HG03103 (cell line): ENCODE measurements around the gene SHPK.
"Not testable (repeated sequence)": the region's sequence is repeated elsewhere in the genome, so short reads cannot be mapped to it uniquely, and the experiment has no call there.

Experiments
- ATAC-seq: cut with Tn5 transposase; IDR thresholded peaks from one replicate; pipeline ENCODE4 v1.9.1; 2021; ENCODE audit warnings: low read depth; ENCODE audit not compliant: unreplicated experiment

Gene SHPK

GRCh38 chr17:3592216-3592860 lies 43.7 kb downstream of the SHPK start:
- no peak for ATAC-seq

- no peak for ATAC-seq
These were observed 45.3 kb downstream of the SHPK start for GRCh38 chr17:3590768-3591167.

DNA sequence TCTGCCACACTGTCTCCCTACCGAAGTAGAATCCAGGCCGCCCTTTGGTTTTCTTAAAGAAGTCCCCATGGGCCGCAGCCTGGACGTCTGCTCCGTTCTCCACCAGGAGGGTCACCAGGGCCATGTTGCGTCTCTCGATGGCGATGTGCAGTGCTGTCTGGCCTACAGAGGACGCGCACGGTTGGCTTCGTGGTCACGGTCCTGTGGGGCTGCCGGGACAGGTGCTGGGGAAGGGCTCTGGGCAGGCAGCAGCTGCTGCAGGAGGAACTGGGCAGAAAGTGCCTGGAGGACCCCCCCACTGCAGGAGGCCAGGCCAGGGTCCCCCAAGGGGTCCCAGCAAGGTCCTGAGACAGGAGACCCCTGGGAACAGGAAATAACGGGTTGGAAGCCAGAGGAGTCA lies 45.8 kb downstream of the SHPK start:
- ATAC-seq: no peak

DNA sequence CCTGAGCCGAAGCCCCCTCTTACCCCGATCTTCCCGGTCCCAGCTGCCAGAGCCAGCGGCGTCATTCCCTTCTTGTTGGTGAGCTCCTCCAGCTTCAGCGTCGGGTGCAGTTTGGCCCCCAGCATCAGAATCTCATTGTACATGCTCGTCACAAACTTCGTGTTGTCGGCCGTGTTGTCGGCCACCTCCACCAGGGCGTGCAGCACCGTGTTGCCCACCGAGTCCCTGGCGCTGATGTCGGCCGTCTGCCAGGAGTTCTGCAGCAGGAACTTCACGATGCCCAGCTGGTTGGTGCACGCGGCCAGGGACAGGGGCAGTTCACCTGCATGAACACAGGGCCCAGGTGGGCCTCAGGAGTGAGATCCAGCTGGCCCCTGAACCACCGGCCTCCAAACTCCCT lies 46.3 kb downstream of the SHPK start:
- no peak for ATAC-seq

DNA sequence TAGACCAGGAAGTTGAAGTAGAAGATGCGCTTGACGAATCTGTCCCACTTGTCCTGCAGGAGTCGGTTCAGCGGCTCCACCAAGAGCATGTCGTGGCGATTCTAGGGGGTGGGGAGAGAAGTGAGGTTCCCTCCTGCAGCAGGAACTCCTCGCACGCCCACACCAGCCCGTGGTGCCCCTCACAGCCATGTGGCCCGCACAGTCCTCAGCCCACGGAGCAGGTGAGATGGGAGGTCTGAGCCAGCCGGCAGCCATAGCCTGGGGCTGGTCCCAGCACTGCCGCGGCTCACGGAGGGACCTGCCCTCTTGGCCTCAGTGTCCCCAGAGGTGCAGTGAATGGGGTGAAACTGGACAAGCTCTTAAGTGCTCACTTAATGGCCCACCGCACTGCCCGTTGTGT lies 50.2 kb downstream of the SHPK start:
- ATAC-seq: no peak

DNA sequence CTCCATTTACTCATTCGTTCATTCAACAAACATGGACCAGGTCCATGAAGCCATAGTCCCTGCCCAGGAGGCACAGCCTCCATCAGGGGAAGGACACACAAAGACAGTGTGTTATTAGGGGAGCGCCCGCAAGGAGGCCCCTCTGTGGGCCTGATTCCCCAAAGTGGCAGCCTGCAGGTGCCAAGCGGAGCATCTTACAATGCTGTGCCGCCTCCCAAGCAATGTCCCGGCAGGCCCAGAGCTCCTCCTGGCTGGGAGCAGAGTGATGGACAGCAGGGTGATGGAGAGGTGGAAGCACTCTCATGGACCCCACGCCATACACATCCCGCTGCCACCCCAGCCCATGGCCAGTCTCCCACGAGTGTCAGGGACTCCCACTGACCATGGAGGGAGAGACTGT lies 52.6 kb downstream of the SHPK start:
- no peak for ATAC-seq

DNA sequence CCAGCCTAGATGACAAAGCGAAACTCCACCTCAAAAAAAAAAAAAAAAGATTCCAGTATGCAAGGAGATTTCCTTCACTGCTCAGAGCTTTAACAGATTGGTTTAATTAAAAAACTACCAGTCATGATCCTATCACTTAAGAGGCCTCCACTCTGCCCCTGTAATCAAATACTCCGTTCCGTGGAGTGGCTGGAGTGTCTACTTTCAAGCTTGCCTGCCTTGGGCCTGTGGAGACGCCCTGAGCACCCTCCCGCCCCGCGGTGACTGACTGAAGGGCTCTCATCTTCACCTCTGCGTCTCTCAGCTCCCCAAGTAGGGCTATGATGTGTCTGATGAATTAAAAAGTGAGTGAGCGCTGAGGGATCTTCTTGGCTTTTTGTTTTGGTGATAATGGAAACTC lies 53.1 kb downstream of the SHPK start:
- ATAC-seq: no peak

- ATAC-seq: not testable (repeated sequence)
These were observed 57.4 kb downstream of the SHPK start for GRCh38 chr17:3578667-3579066.

DNA sequence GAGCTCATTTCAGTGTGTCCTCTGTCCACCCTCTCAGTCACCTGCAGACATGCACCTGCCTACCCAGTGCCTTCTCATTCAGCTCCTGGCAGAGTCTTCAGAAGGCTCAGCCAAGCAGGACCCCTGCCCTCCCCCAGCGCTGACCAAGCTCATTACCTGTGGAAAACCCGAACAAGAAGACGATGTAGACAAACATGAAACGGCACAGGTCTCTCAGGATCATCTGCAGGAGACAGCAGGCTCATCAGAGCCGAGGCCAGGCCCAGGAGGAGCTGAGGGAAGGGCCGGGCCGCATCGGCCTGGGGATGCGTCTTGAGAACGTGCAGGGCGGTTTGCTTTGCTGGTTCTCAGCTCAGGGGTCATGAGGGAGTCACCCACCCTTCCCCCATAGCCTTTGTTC lies 59.1 kb downstream of the SHPK start:
- ATAC-seq: no peak

DNA sequence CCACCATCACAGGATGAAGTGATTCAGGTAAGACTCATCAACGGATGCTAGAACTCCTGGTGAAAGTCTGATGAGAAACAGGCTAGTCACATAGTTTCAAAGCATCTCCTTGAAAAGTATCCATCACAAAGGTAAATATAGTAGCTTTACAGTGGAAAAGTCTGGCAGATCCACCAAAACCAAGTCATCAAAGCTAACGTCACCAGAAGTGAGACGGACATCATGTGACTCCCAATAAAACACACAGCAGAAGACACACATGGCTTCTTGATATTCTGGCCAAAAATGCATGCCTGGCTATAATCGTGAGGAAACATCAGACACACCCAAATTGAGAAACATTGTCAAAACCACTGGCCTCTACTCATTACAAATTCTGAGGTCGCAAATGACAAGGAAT lies 60.5 kb downstream of the SHPK start:
- no peak for ATAC-seq

- ATAC-seq: no peak
These were observed 61.8 kb downstream of the SHPK start for GRCh38 chr17:3574231-3574630.

DNA sequence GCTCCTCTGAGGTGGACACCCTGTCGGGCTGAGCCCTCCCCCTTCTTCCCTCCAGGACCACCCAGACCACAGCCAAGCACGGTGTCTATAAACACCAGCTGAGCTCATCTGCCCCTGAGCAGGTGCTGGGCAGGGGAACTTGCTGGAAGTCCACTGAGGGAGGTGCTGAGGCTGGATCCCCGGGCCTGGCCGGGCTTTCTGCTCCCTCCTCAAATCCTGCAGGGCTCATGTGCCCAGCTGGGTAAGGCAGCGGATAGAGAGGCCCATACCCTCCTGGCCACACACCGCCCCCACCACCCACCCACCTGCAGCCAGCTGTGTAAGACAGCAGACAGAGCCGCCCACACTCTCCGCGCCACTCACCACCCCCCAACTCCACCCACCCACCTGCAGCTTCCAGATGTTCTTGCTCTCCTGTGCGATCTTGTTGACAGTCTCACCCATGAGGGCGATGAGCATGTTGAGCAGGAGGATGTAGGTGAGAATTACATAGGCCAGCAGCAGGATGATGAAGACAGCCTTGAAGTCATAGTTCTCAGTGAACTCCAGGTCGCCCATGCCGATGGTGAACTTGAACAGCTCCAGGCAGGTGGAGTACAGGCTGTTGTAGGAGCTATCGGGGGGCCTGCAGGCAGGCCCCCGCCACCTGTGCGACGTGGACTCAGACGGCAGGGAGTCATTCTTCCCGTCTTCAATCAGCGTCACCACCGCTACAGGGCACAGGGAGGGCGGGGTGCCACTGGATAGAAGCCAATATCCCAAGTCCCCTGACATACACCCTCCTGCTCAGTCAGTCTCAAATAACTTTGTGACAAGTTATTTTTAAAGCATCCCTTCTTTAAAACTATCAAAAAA lies 62.6 kb downstream of the SHPK start:
- ATAC-seq: no peak

GRCh38 chr17:3572231-3572630 lies 63.8 kb downstream of the SHPK start:
- ATAC-seq: no peak

DNA sequence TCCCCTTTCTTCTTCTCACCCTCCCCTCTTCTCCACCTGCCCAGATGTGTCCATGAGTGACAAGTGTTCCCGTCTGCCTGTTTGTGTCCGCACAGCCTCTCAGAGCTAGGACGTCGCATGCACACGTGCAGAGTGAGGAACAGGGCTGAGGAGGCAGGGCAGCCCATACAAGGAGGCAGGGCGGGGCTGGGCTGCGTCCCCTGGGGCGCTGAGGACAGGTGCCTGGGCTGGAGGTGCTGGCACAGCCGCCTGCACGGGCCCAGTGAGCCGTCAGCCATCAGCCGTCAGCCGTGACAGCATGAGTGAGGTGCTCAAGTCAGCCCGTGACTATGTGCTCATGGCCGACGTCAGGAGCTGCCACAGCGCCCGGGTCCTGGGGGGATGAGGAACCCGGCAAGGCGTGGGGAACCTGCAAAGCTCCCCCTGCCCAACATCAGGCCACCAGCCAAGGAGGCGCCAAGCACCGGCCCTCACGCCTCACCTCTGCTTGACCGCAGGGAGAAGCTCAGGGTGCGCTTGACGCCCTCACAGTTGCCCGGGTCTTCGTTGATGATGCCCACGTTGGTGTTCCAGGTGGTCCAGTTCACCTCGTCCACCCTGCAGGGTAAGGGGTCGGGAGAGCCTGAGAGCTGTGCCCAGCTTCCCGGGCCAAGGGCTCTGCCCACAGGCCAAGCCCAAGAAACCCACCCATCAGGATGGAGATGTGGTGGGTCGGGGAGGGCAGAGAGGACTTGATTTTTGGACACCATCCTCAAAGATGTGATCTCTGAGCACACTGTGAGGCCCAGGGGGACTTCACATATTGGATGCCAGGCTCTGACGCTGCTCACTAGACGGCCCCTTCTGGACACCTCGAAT lies 64.8 kb downstream of the SHPK start:
- no peak for ATAC-seq

DNA sequence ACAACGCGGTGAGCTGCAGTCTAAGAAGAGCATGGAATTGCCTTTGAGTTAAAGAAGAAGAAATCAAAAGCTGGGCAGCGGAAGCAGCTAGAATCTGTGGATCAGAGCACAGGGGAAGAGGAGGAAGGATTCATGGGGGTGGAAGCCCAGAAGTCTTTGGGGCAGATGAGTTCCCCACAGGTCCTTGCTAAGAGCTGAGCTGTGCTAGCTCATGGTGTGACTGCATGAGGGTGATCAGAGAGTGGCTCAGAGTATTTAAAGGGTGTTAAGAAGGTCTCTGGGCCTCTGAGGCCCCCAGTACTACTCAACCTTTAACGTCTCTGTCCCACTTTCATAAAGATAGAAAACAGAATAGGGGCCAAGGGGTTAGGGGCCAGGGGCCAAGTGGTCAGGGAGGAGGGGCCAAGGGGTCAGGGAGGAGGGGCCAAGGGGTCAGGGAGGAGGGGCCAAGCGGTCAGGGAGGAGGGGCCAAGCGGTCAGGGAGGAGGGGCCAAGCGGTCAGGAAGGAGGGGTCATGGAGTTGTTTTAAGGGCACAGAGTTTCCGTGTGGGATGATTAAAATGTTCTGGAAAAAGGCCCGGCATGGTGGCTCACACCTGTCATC lies 66.4 kb downstream of the SHPK start:
- no peak for ATAC-seq

DNA sequence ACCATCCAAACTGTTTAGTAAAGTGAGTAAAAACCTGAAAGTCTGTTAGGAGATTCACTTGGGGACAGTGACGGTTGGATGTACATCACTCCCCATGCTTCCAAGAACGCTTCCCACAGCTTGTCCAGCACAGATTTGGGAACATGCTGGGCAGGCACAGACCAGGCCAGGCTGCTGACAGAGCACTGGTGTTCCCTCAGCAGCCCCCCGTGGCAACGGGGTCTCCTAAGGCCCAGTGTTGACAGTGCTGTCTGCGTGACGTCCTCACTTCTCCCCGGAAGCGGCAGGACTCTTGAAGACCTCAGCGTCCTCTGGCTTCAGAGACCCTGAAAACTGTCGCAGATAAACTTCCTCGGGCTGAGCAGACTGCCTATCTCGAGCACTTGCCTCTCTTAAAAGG lies 69.5 kb downstream of the SHPK start:
- ATAC-seq: no peak

- ATAC-seq: no peak
These were observed 70.9 kb downstream of the SHPK start for GRCh38 chr17:3565143-3565542.

DNA sequence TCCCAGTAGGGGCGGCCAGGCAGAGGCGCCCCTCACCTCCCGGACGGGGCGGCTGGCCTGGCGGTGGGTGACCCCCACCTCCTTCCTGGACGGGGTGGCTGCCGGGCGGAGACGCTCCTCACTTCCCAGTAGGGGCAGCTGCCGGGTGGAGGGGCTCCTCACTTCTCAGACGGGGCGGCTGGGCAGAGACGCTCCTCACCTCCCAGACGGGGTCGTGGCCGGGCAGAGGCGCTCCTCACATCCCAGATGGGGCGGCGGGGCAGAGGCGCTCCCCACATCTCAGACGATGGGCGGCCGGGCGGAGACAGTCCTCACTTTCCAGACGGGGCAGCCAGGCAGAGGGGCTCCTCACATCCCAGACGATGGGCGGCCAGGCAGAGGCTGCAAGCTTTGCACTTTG lies 71.8 kb downstream of the SHPK start:
- not testable (repeated sequence) for ATAC-seq

DNA sequence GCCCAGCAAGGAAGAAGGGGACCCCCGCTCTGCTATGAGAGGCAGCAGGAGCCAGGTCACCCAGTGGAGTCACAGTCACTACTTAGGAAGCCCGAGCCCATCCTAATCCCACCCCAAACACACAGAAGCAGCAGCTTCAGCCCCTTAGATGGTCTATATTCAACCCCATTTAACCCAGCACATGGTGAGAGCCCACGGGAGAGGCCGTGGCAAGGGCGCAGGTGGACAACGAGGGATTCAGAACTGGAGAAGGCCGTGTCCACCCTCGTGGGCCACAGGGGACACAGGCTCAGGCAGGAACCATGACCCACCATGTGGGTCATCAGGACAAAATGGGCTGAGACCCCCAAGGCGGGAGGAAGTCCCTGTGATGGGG lies 76.8 kb downstream of the SHPK start:
- ATAC-seq: no peak

- ATAC-seq: peak; percentile 63
These were observed 77.3 kb downstream of the SHPK start for GRCh38 chr17:3558603-3559269.
